ENCODE measurements around the gene PPFIA4.

The PPFIA4 gene

DNA sequence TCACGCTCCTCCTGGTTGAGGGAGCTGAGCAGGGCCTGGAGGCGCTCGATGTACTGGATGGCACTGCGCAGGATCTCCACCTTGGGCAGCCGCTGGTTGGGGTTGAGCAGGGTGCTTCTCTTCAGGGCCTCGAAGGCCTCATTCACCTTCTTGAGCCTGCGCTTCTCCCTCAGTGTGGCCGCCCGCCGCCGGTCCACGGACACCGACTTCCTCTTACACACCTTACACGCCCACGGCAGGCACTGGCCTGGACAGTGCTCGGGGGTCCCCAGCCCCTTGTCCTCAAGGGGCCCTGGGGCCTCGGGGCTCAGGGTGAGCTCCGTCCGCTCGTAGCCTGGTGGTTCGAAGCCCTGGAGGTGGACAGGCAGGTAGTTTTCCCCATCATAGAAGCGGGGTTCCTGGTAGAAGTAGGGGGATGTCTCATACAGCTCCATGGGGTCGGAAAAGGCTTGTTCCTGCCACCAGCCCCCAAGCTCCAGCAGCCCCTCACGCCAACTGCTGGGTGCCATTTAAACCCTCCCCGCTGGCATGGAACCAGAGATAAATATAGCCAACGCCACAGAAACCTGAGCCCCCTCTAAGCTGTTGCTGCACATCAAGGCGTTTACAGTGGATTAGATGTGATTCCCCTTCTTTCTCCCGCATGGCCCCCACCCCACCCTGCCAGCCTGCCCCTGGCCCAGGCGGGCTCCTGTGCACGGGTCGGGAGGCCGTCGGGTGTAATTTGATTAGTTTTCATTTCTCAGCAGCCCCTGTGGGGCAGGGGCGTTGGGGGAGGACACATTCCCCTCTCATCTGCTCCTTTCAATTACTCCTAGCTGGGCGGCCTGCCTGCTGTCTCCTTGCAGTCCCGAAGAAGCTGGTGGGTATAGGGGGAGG, 59.5 kb downstream of the PPFIA4 start, which contains the start of gene MYOG:
MYOG (minus strand) TSS at position 485 of the 879 bp plus-strand sequence; CDS start at position 434, 51 bp downstream.
- no peak for DNase-seq

DNA sequence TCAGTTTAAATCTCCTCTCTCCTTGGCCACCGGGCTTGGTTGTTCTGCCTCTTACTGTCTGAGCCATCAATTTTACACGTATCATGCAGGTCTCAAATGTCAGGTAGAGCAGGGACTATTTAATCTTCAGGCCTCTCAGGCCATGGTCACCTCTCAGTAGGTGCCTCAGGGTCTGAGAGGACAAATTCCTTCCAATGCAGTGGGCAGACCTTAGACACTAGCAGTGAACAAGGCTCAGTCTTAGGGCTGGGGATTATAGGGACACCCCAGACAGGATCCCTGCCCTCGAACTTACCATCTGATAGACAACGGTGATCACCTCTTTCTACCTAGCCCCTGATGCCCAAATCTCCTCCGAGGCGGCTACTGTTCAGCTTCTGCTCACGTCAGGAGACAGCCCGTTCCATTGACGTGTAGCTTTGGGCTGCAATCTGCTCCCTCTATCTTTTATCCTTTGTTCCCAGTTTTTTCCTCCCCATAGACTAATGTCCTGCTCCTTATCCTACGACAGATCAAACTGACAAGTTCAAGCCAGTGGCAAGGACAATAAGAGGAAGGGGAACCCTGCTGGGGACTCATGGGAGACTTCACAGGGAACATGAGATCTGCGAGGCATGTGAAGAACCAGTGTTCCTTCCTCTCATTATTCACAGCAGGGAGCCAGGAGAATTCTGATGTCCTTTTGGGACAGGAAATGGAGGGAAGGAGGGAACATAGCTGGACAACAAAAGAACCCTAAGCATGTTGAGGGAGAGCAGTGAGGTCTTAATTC, 60.9 kb downstream of the PPFIA4 start:
- no peak for DNase-seq

DNA sequence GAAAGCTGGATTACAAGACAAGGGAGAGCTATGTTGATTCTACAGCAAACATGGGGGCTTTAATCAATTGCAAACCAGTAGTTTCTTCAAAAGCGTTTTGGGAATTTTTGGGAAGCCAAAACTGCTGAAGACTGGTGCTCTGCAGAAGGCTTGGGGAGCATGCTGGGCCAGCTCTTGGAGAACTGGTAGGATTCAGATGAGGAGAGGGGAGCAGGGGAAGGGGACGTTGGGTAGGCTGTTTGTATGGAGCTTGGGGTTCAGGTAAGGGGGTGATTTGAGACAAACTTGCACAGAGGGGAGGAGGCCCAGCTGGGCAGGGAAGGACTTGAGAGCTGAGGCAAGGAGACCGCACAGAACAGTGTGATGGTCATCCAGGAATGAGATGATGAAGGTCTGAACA, 62.1 kb downstream of the PPFIA4 start:
- DNase-seq: no peak

- DNase-seq: no peak
Observed at GRCh38 chr1:203089001-203089650, 62.8 kb downstream of the PPFIA4 start.

DNA sequence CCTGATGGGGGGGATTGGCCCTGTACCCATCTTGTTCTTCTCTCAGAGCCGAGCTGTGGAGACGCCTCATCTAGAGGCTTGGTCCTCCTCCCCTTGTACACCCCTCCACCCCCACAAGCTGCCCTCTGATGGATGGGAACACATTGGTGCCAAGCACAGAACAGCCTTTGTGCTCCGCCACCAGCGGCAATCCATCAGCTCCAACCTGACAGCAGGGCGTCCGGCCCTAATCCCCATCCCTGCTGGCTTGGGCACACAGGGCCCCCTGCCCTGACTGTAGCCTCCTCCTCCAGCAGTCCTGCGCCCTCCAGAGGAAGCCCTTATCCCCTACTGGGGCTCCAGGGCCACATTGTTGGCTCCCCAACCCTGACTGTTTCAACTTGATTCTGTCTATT, 63.4 kb downstream of the PPFIA4 start:
- DNase-seq: no peak

GRCh38 chr1:203090421-203091198, 64.3 kb downstream of the PPFIA4 start:
- no peak for DNase-seq

DNA sequence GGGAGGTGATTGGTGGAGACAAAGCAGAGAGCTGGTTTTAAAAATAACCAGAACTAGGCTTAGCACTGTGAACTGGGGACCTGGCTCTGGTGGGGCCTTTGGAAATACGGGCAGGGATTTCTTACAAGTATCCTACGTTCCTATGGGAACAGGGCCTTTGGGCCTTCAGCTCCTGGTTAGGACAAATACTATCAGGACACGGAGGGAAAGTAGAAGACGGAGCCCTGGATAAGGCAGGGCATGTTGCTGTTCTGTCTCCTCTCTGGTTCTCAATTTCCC, 64.8 kb downstream of the PPFIA4 start:
- DNase-seq: no peak

DNA sequence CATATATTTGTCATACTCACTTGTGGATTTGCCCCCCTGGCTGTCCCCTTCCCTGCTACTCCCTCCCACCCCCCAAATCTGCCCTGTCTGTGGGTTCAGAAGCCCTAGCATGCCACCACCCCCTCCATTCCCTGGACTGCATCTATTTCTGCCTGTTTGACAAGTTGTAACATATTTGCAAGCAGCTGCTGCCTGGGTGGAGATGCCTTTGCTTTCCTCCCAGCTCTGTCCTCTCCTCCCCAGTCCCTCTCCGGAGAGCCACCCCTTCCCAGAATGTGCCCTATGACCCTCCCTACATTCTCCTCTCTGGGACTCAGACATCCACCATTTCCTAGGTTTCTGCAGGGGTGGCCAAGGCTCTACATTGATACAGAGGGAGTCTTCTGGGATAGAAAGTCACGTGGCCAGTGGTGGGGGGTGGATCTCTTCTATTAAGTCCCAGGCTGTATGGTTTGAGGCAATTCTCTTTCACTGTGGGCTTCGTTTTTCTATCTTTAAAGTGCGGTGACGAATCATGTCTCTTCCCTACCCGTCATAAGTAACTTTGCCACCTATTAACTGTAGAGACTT, 65.6 kb downstream of the PPFIA4 start:
- no peak for DNase-seq

- no peak for DNase-seq
Observed at GRCh38 chr1:203093754-203094410, 67.6 kb downstream of the PPFIA4 start.

GRCh38 chr1:203095061-203095690, 68.9 kb downstream of the PPFIA4 start:
- DNase-seq: no peak

DNA sequence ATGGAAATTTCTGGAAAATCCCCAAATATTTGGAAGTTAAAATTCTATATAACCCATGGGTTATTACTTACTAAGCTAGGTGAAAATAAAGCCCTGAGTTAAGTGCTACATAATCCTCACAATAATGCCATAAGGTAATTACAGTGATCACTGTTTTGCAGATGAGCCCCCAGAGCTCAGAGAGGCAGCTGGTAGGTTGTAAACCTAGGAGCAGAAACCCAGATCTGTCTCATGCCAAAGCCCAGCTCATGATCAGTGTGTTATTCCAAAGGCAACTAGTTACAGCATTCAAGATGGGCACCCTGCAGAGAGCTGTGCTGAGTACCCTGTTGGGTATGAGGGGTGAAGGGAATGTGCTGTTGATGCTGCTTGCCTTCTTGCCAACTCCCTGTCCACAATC, 70.3 kb downstream of the PPFIA4 start:
- DNase-seq: no peak

GRCh38 chr1:203097001-203097400, 70.7 kb downstream of the PPFIA4 start:
- no peak for DNase-seq

- DNase-seq: no peak
Observed at GRCh38 chr1:203098445-203098844, 72.2 kb downstream of the PPFIA4 start.

- DNase-seq: no peak
Observed at GRCh38 chr1:203098914-203099520, 72.7 kb downstream of the PPFIA4 start.

GRCh38 chr1:203099805-203100515, 73.7 kb downstream of the PPFIA4 start:
- no peak for DNase-seq

DNA sequence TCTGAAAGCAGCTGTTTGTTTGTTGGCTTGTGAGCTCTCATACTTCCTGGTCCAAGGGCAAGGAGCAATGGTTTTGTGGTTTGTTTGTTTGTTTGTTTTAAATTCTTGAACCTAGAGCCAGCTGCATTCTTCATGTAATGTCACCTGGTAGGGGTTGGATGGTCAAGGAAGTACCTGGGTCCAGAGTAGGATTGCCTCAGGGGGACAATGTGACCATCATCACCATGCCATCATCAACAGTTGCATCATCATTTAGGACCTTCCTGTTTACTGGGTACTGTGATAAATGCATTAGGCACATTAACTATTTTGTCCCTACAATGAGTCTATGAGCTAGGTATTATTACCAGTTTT, 74.2 kb downstream of the PPFIA4 start:
- no peak for DNase-seq

- no peak for DNase-seq
Observed at GRCh38 chr1:203101813-203102634, 75.7 kb downstream of the PPFIA4 start.

- DNase-seq: no peak
Observed at GRCh38 chr1:203103216-203103615, 76.9 kb downstream of the PPFIA4 start.

GRCh38 chr1:203103829-203104495, 77.7 kb downstream of the PPFIA4 start:
- no peak for DNase-seq
